GM12878 (cell line): ENCODE results near the gene PRR35. TPM values are rescaled to one million over a fixed set of nuclear protein-coding genes. Genes with fewer than 3 reads are reported as not detected.

Experiments
- ATAC-seq: fragments of 200-7000 bp; cut with Tn5 transposase; 3 replicates; pipeline ENCODE4 v1.9.1; 2020; ENCODE audit warnings: mild to moderate bottlenecking, moderate library complexity
- BruUV-seq: library from RNA; stranded (reverse); fragments of 400-500 nt; replicated peaks from 2 replicates; lab custom pipeline; 2021; lab: Mats Ljungman, UMichigan
- CTCF ChIA-PET: fragments of 300-600 bp; sonication (Branson Sonifier 250); formaldehyde crosslinking; extraction: SDS; loops from one replicate; lab custom pipeline; 2021; ENCODE audit warnings: inconsistent platforms; lab: Yijun Ruan, JAX
- POLR2A ChIA-PET: fragments of 350-600 bp; formaldehyde crosslinking; extraction: SDS; loops from one replicate; lab custom pipeline; 2021; ENCODE audit warnings: inconsistent platforms; lab: Charles Lee
- RAD21 ChIA-PET: fragments of 300-600 bp; sonication (Branson Sonifier 250); formaldehyde crosslinking; loops from one replicate; lab custom pipeline; 2023; ENCODE audit warnings: antibody characterized with exemption; ENCODE audit not compliant: unreplicated experiment; lab: Charles Lee
- SMC1A ChIA-PET: fragments of 300-600 bp; sonication (Branson Sonifier 250); formaldehyde crosslinking; loops from one replicate; lab custom pipeline; 2023; ENCODE audit not compliant: unreplicated experiment, uncharacterized antibody; lab: Charles Lee
- DNase-seq: peaks from one replicate; pipeline ENCODE4 v3.0.0-alpha.2; 2011; ENCODE audit warnings: low read depth, low spot score
- FAIRE-seq: peaks from 3 replicates; lab custom pipeline; 2011; peaks lifted over from hg19 to GRCh38; lab: Jason Lieb, UNC
- H2AFZ ChIP-seq: 2 replicates; pipeline ENCODE4 v1.6.0; 2011; ENCODE audit warnings: low read depth, low read length, control low read depth; ENCODE audit not compliant: control insufficient read depth
- H3K27ac ChIP-seq: 2 replicates; pipeline ENCODE4 v1.5.1; 2011; ENCODE audit warnings: control low read depth; ENCODE audit not compliant: control insufficient read depth, insufficient read depth
- H3K27me3 ChIP-seq, 2 experiments: replicated peaks in 1 of 2; 2 replicates each; pipeline versions ENCODE4 v1.6.0 to v1.6.1; 2011; ENCODE audit warnings: low read length in 1 of 2; ENCODE audit not compliant: control insufficient read depth in 2 of 2, insufficient read depth in 2 of 2
- H3K36me3 ChIP-seq, 2 experiments: 2 replicates each; pipeline ENCODE4 v1.5.1; 2011; ENCODE audit warnings: low read length in 1 of 2; ENCODE audit not compliant: control insufficient read depth in 2 of 2, insufficient read depth in 2 of 2
- H3K4me1 ChIP-seq: 2 replicates; pipeline ENCODE4 v1.6.1; 2011; ENCODE audit warnings: mild to moderate bottlenecking, low read length, moderate library complexity, mixed read lengths; ENCODE audit not compliant: control insufficient read depth, insufficient read depth
- H3K4me2 ChIP-seq: 2 replicates; pipeline ENCODE4 v1.6.0; 2011; ENCODE audit warnings: control low read depth; ENCODE audit not compliant: control insufficient read depth, insufficient read depth
- H3K4me3 ChIP-seq: fragments of 200-600 bp; sonication (generic); 2 replicates; pipeline ENCODE4 v1.5.1; 2016
- H3K79me2 ChIP-seq: 2 replicates; pipeline ENCODE4 v1.6.0; 2011; ENCODE audit warnings: low read length; ENCODE audit not compliant: control insufficient read depth, insufficient read depth
- H3K9ac ChIP-seq: 2 replicates; pipeline ENCODE4 v1.8.0; 2011; ENCODE audit warnings: low read length, control low read depth, mixed read lengths; ENCODE audit not compliant: control insufficient read depth, insufficient read depth
- H3K9me3 ChIP-seq: replicated peaks from 3 replicates; pipeline ENCODE4 v1.5.1; 2011; ENCODE audit warnings: mild to moderate bottlenecking, low read length; ENCODE audit not compliant: control insufficient read depth, insufficient read depth
- H4K20me1 ChIP-seq: 2 replicates; pipeline ENCODE4 v1.6.0; 2011; ENCODE audit not compliant: control insufficient read depth, insufficient read depth
- CHD2 ChIP-seq: IDR thresholded peaks from 2 replicates; pipeline ENCODE4 v1.6.1; 2011; ENCODE audit warnings: low read depth, low read length, improper control_type of control experiment, borderline replicate concordance
- CREM ChIP-seq: IDR thresholded peaks from 2 replicates; pipeline ENCODE4 v1.6.1; 2014; ENCODE audit warnings: antibody characterized with exemption, low read depth
- EED ChIP-seq: sonication (generic); IDR thresholded peaks from 2 replicates; pipeline ENCODE4 v1.6.1; 2016; ENCODE audit warnings: antibody characterized with exemption, low read depth
- FOS ChIP-seq: IDR thresholded peaks from 3 replicates; pipeline ENCODE4 v1.6.1; 2011; ENCODE audit warnings: borderline replicate concordance; ENCODE audit not compliant: insufficient read length; ENCODE audit errors: extremely low read depth
- HCFC1 ChIP-seq: fragments of 150-350 bp; IDR thresholded peaks from 2 replicates; pipeline ENCODE4 v1.6.1; 2014; ENCODE audit warnings: low read length
- NFXL1 ChIP-seq: fragments of 450-650 bp; IDR thresholded peaks from 2 replicates; pipeline ENCODE4 v1.6.1; 2017; ENCODE audit warnings: antibody characterized with exemption, mild to moderate bottlenecking, borderline replicate concordance
- NR2C1 ChIP-seq: fragments of 450-650 bp; IDR thresholded peaks from 2 replicates; pipeline ENCODE4 v1.6.1; 2017; ENCODE audit warnings: antibody characterized with exemption, mild to moderate bottlenecking, moderate library complexity
- RUNX3 ChIP-seq: IDR thresholded peaks from 2 replicates; pipeline ENCODE4 v1.6.1; 2012; ENCODE audit warnings: low read length, inconsistent platforms
- SIN3A ChIP-seq: IDR thresholded peaks from 2 replicates; pipeline ENCODE4 v1.6.1; 2012; ENCODE audit warnings: low read depth, low read length, improper control_type of control experiment
- SIX5 ChIP-seq: IDR thresholded peaks from 2 replicates; pipeline ENCODE4 v1.6.1; 2011; ENCODE audit warnings: mild to moderate bottlenecking, low read depth, low read length, moderate library complexity; ENCODE audit not compliant: severe bottlenecking
- SMAD1 ChIP-seq: fragments of 450-650 bp; IDR thresholded peaks from 2 replicates; pipeline ENCODE4 v1.6.1; 2018; ENCODE audit warnings: mild to moderate bottlenecking, low read depth; ENCODE audit not compliant: partially characterized antibody
- SMARCA5 ChIP-seq: fragments of 450-650 bp; IDR thresholded peaks from 2 replicates; pipeline ENCODE4 v1.6.1; 2017; ENCODE audit warnings: mild to moderate bottlenecking
- STAT1 ChIP-seq: fragments of 450-650 bp; conservative IDR thresholded peaks from 2 replicates; pipeline ENCODE4 v1.6.1; 2014; ENCODE audit warnings: antibody characterized with exemption, mild to moderate bottlenecking
- SUPT20H ChIP-seq: IDR thresholded peaks from 2 replicates; pipeline ENCODE4 v1.6.1; 2011; ENCODE audit warnings: low read depth, mild to moderate bottlenecking, low read length, moderate library complexity, borderline replicate concordance; ENCODE audit not compliant: control insufficient read depth
- TCF12 ChIP-seq: IDR thresholded peaks from 2 replicates; pipeline ENCODE4 v1.6.1; 2011; ENCODE audit warnings: low read depth, mild to moderate bottlenecking, low read length
- TCF3 ChIP-seq: IDR thresholded peaks from 2 replicates; pipeline ENCODE4 v1.6.1; 2012; ENCODE audit warnings: low read depth, mild to moderate bottlenecking, low read length, borderline replicate concordance; ENCODE audit not compliant: insufficient read depth
- ZBTB4 ChIP-seq: fragments of 450-650 bp; formaldehyde crosslinking; IDR thresholded peaks from 2 replicates; pipeline ENCODE4 v1.4.0; 2022; ENCODE audit warnings: mild to moderate bottlenecking, moderate library complexity
- ZNF24 ChIP-seq: fragments of 450-650 bp; IDR thresholded peaks from 2 replicates; pipeline ENCODE4 v1.6.1; 2017; ENCODE audit warnings: antibody characterized with exemption, mild to moderate bottlenecking
- WGBS: methylation state at CpG from one replicate; pipeline ENCODE4 v1.1.6; 2016; ENCODE audit warnings: low lambda C conversion rate; ENCODE audit not compliant: insufficient replicate concordance, insufficient coverage; ENCODE audit errors: missing lambda C conversion rate; 5-methylcytosine and 5-hydroxymethylcytosine counted together
- in situ Hi-C: fragments of 300-500 bp; cut with MboI; formaldehyde crosslinking; loops from 9 replicates; pipeline ENCODE4 v1.14.3; 2018; ENCODE audit warnings: mixed read lengths
- intact Hi-C: fragments of 100-400 bp; cut with micrococcal nuclease; formaldehyde crosslinking; loops from one replicate; pipeline ENCODE4 v1.14.2; 2022; ENCODE audit not compliant: unreplicated experiment
- polyA plus RNA-seq, 11 experiments: library from polyadenylated mRNA; depleted of rRNA in 4 of 11; unstranded in 6 of 11; stranded (reverse) in 5 of 11; fragments of >200 nt; fragmentation: Nextera tagmentation in 4 of 11; fragmentation: Illumina TruSeq in 1 of 11; extraction: Ambion mirVana in 4 of 11; extraction: Trizol in 1 of 11; gene quantifications; 1 replicate in 1 of 11; 2 replicates in 10 of 11; pipeline versions ENCODE4 v1.2.1 to v1.2.3, GENCODE V29; 2011 to 2016; ENCODE audit warnings: inconsistent platforms in 2 of 11, missing spikeins in 2 of 11, low read depth in 1 of 11
- total RNA-seq, 4 experiments: library from RNA; depleted of rRNA in 3 of 4; stranded (reverse); fragments of >200 nt in 3 of 4; fragmentation: Illumina TruSeq in 1 of 4; extraction: Trizol in 1 of 4; gene quantifications; 2 replicates each; pipeline versions ENCODE4 v1.2.1 to v1.2.3, GENCODE V29; 2013 to 2021

Gene PRR35
- total and polyA plus RNA-seq, 10 of the 15 experiments (the other 5 are each of a cell fraction or from before 2014, with no cell fraction given), result not detected

GRCh38 chr16:558298-559020, 1.7 kb upstream of the PRR35 start:
- H3K27me3 ChIP-seq, result peaks cover 4 to 9% of the 10 kb centered on the region in 2 experiments; a peak in 3 of 4 replicates
- H3K4me3 ChIP-seq, result no peak overlapping the region
- DNase-seq, result no peak
- no peak for FAIRE-seq
- H3K9me3 ChIP-seq, result no peaks in the 10 kb centered on the region
- H3K27ac ChIP-seq, result no peak overlapping the region
- no peaks in the 10 kb centered on the region for H4K20me1 ChIP-seq
- SMC1A ChIA-PET, result no interaction called here
- H2AFZ ChIP-seq, result no peak overlapping the region
- no peaks in the 10 kb centered on the region for H3K4me1 ChIP-seq
- WGBS, result 14% methylated on average over 22 of the region's 22 CpGs
- H3K9ac ChIP-seq, result no peak overlapping the region
- no peaks in the 10 kb centered on the region for H3K79me2 ChIP-seq
- intact Hi-C loops (no loop called here), in situ Hi-C loops (no loop called here)
- no peak overlapping the region for H3K4me2 ChIP-seq
- peak; percentile 9; the same call in 1 of the 3 replicates for ATAC-seq
- no peaks in the 10 kb centered on the region; a peak in 1 of 4 replicates for H3K36me3 ChIP-seq
- RAD21 ChIA-PET, result no interaction called here
- CTCF ChIA-PET, result no interaction called here
- TF ChIP-seq CREM (no peak), TCF3 (no peak), NFXL1 (no peak), STAT1 (no peak), CHD2 (no peak), NR2C1 (no peak), EED (no peak), TCF12 (no peak), ZNF24 (no peak), FOS (no peak), SUPT20H (no peak), SMAD1 (no peak), HCFC1 (no peak), SIX5 (no peak), SIN3A (no peak), RUNX3 (no peak), ZBTB4 (CRISPR knock-in tag) (no peak), SMARCA5 (no peak)
- BruUV-seq, result no TSS peak
- POLR2A ChIA-PET, result interaction anchor here (0.6 kb wide), 1 partner anchor 442 kb away, joined by 3 read pairs; no protein-coding TSS in a partner anchor
